ENCODE measurements around the gene CDK8.
A peak's percentile ranks its signal among the peaks of the same experiment; 100 is the strongest.

CDK8 gene

GRCh38 chr13:26335158-26335557, 81.2 kb downstream of the CDK8 start:
- TF ChIP-seq JUND (IDR thresholded peaks at IDR 0.05; ENCODE audit: low read depth), result no peak
- in situ Hi-C loops (cut with HindIII; ENCODE audit: low pct_unique_long_range_greater_than_20kb, low sequenced_read_pairs), result no loop called here
- DNase-seq (ENCODE audit: low read depth in 1 of 2, low spot score in 1 of 2), result no peak

GRCh38 chr13:26340807-26341206, 86.9 kb downstream of the CDK8 start:
- in situ Hi-C loops (cut with HindIII; ENCODE audit: low pct_unique_long_range_greater_than_20kb, low sequenced_read_pairs), result no loop called here
- DNase-seq (ENCODE audit: low read depth in 1 of 2, low spot score in 1 of 2), result no peak
- TF ChIP-seq JUND (IDR thresholded peaks at IDR 0.05; ENCODE audit: low read depth), result no peak

- TF ChIP-seq JUND (IDR thresholded peaks at IDR 0.05; ENCODE audit: low read depth), result no peak
- DNase-seq (ENCODE audit: low read depth in 1 of 2, low spot score in 1 of 2), result no peak
- in situ Hi-C loops (cut with HindIII; ENCODE audit: low pct_unique_long_range_greater_than_20kb, low sequenced_read_pairs), result no loop called here
Observed at GRCh38 chr13:26342898-26343297, 89.0 kb downstream of the CDK8 start.

DNA sequence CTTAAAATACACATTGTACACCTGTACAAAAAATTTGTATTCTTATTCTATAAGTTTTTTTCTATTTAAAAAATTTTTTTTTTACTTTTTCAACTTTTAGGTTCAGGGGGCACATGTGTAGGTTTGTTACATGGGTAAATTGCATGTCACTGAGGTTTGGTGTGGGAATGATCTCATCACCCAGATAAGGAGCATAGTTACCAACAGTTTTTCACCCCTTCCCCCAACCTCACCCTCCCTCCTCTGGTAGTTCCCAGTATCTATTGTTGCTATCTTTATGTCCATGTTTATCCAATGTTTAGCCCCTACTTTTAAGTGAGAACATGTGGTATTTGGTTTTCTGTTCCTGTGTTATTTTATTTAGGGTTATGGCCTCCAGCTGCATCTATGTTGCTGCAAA, 89.9 kb downstream of the CDK8 start:
- no peak for DNase-seq (ENCODE audit: low read depth in 1 of 2, low spot score in 1 of 2)
- in situ Hi-C loops (cut with HindIII; ENCODE audit: low pct_unique_long_range_greater_than_20kb, low sequenced_read_pairs), result no loop called here
- no peak for TF ChIP-seq JUND (IDR thresholded peaks at IDR 0.05; ENCODE audit: low read depth)

- DNase-seq (ENCODE audit: low read depth in 1 of 2, low spot score in 1 of 2), result no peak
- in situ Hi-C loops (cut with HindIII; ENCODE audit: low pct_unique_long_range_greater_than_20kb, low sequenced_read_pairs), result no loop called here
- no peak for TF ChIP-seq JUND (IDR thresholded peaks at IDR 0.05; ENCODE audit: low read depth)
Observed at GRCh38 chr13:26344980-26345379, 91.1 kb downstream of the CDK8 start.

GRCh38 chr13:26348966-26349365, 95.0 kb downstream of the CDK8 start:
- in situ Hi-C loops (cut with HindIII; ENCODE audit: low pct_unique_long_range_greater_than_20kb, low sequenced_read_pairs), result no loop called here
- no peak for TF ChIP-seq JUND (IDR thresholded peaks at IDR 0.05; ENCODE audit: low read depth)
- DNase-seq (ENCODE audit: low read depth in 1 of 2, low spot score in 1 of 2), result no peak

DNA sequence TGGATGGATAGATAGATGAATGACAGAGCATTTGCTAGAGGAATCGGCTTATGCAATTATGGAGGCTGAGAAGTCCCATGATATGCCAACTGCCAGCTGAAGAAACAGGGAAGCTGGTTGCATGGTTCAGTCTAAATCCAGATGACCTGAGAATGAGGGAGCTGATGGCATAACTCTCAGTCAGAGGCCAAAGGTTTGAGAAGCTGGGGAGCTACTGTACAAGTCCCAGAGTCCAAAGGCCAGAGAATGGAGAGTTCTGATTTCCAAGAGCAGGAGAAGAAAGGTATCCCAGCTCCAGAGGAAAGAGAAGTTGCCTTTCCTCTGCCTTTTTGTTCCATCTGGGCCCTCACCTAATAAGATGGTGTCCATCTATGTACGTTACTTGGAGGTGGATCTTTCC, 108.3 kb downstream of the CDK8 start:
- no peak for TF ChIP-seq JUND (IDR thresholded peaks at IDR 0.05; ENCODE audit: low read depth)
- no peak for DNase-seq (ENCODE audit: low read depth in 1 of 2, low spot score in 1 of 2)
- in situ Hi-C loops (cut with HindIII; ENCODE audit: low pct_unique_long_range_greater_than_20kb, low sequenced_read_pairs), result no loop called here

GRCh38 chr13:26370553-26370952, 116.6 kb downstream of the CDK8 start:
- no peak for TF ChIP-seq JUND (IDR thresholded peaks at IDR 0.05; ENCODE audit: low read depth)
- in situ Hi-C loops (cut with HindIII; ENCODE audit: low pct_unique_long_range_greater_than_20kb, low sequenced_read_pairs), result no loop called here
- DNase-seq (ENCODE audit: low read depth in 1 of 2, low spot score in 1 of 2), result no peak

DNA sequence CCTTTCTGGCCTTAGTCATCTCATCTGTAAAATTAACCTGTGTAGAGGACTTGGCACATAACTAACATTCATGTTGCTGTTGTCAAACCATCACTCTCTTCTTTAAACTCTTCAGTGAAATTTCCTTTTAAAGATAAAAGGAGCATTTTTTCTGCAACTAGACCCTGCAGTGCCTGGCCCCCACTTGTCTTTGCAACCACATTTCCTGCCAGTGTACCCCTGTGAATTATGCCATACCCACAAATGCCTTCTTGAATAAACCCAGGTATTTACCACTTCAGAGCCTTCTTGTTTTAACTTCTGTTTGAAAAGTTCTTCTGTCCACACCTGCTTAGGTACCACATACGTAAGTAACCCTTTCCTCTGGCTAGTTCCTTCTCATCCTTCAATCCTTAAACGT, 118.8 kb downstream of the CDK8 start:
- TF ChIP-seq JUND (IDR thresholded peaks at IDR 0.05; ENCODE audit: low read depth), result no peak
- DNase-seq (ENCODE audit: low read depth in 1 of 2, low spot score in 1 of 2), result no peak
- in situ Hi-C loops (cut with HindIII; ENCODE audit: low pct_unique_long_range_greater_than_20kb, low sequenced_read_pairs), result no loop called here

DNA sequence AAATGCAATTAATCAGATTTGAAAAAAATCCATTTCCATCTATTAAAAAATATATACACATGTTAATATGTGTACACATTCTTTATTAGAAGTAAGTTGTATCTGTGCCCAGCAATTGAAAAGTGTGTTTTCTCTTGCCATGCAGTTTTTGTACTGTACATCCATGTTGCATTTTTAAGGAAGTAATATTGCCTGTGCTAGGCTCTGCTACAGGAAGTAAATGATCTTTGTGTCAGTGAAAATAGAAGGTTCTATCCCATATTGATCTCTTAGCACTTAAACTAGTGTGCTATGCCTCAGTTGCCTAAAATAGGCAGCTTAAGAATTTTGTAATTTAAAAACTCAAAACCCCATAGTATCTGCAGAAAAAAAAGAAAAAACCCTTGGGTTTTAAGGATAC, 122.5 kb downstream of the CDK8 start:
- in situ Hi-C loops (cut with HindIII; ENCODE audit: low pct_unique_long_range_greater_than_20kb, low sequenced_read_pairs), result no loop called here
- no peak for TF ChIP-seq JUND (IDR thresholded peaks at IDR 0.05; ENCODE audit: low read depth)
- no peak for DNase-seq (ENCODE audit: low read depth in 1 of 2, low spot score in 1 of 2)

DNA sequence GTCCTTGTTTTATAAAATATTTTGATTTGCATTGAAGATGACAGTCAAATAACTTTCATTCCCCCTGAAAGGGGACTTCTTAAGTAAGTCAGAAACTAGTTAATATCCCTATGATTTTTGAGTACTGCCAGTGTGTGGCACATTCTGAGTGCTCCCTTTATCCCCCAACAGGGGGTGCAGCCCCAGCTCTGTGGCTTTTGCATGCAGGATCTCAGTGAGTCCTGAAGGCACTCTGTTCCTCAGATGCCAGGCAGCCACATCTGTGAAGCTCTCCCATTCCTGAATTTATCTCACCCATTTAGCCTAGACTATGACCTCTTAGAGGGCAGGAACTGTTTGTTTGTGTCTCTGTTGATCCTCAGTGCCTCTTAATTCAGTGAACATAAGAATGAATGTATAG, 123.1 kb downstream of the CDK8 start:
- peak in 1 of 2 experiments; percentile 35 for DNase-seq (ENCODE audit: low read depth in 1 of 2, low spot score in 1 of 2)
- TF ChIP-seq JUND (IDR thresholded peaks at IDR 0.05; ENCODE audit: low read depth), result no peak
- in situ Hi-C loops (cut with HindIII; ENCODE audit: low pct_unique_long_range_greater_than_20kb, low sequenced_read_pairs), result no loop called here

GRCh38 chr13:26378116-26378515, 124.2 kb downstream of the CDK8 start:
- no peak for TF ChIP-seq JUND (IDR thresholded peaks at IDR 0.05; ENCODE audit: low read depth)
- in situ Hi-C loops (cut with HindIII; ENCODE audit: low pct_unique_long_range_greater_than_20kb, low sequenced_read_pairs), result no loop called here
- no peak for DNase-seq (ENCODE audit: low read depth in 1 of 2, low spot score in 1 of 2)

DNA sequence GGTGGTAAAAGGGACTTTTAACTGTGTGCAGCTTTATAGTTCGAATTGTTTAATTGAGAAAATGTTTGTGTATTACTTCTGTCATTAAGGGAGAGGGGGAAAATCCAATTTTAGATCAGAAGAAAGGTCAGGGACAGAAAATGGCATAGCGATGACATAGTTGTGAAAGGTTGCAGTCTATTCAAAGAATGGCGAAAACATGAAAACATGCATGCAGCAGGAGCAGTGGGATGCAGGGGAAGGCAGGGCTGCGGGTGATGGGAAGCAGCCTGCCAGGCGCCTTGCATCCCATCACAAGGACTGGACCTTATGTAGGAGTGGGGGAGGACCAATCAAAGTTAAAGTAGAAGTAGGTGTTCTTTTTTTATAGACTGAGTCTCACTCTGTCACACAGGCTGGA, 125.9 kb downstream of the CDK8 start:
- TF ChIP-seq JUND (IDR thresholded peaks at IDR 0.05; ENCODE audit: low read depth), result no peak
- no peak for DNase-seq (ENCODE audit: low read depth in 1 of 2, low spot score in 1 of 2)
- in situ Hi-C loops (cut with HindIII; ENCODE audit: low pct_unique_long_range_greater_than_20kb, low sequenced_read_pairs), result no loop called here

DNA sequence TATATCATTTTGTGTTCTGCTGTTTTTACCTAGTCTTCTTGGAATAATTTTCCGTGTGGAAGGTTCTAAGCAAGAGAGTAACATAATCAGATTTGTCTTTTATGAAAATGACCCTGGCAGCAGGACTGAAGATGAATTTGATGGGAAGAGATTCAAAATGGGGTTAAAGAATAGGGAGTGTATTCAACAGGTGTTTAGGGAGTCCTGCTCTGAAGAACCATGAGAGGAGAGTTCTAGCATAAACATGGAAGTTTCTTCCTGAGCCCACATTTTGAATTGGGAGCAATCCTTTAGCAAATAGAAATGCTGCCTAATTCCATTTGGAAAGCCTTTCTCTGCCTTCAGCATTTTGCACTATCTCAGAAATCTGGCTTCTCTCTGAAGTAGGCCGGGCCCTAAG, 127.0 kb downstream of the CDK8 start:
- peak in 1 of 2 experiments; percentile 0 for DNase-seq (ENCODE audit: low read depth in 1 of 2, low spot score in 1 of 2)
- no peak for TF ChIP-seq JUND (IDR thresholded peaks at IDR 0.05; ENCODE audit: low read depth)
- in situ Hi-C loops (cut with HindIII; ENCODE audit: low pct_unique_long_range_greater_than_20kb, low sequenced_read_pairs), result no loop called here

Measured in T47D (cell line).